Esophagus muscularis mucosa (tissue), 4 donors: ENCODE measurements around the gene TSTD1. TPM values are rescaled to one million over a fixed set of nuclear protein-coding genes. Genes with fewer than 3 reads are reported as not detected.
A peak's percentile ranks its signal among the peaks of the same experiment; 100 is the strongest.

Experiments used
- DNase-seq: peaks from one replicate; pipeline ENCODE4 v3.0.0-alpha.2; 2017; ENCODE audit errors: extremely low spot score
- H3K27ac ChIP-seq, 4 donors: fragments of 200-600 bp; sonication (generic); replicated peaks in 1 of 4; 1 replicate in 3 of 4; 2 replicates in 1 of 4; pipeline ENCODE4 v1.5.1; 2016 to 2019; ENCODE audit warnings: mild to moderate bottlenecking in 1 of 4
- H3K27me3 ChIP-seq, 4 donors: fragments of 200-600 bp; sonication (generic); one replicate each; pipeline versions ENCODE4 v1.5.1 to v1.6.0; 2016 to 2019
- H3K36me3 ChIP-seq, 4 donors: fragments of 200-600 bp; sonication (generic); one replicate each; pipeline ENCODE4 v1.5.1; 2016 to 2019
- H3K4me1 ChIP-seq, 4 donors: fragments of 200-600 bp; sonication (generic); one replicate each; pipeline ENCODE4 v1.5.1; 2016 to 2019
- H3K4me3 ChIP-seq, 4 donors: fragments of 200-600 bp; sonication (generic); 1 replicate in 2 of 4; 2 replicates in 2 of 4; pipeline ENCODE4 v1.5.1; 2016 to 2019; ENCODE audit warnings: mild to moderate bottlenecking in 4 of 4, moderate library complexity in 1 of 4
- H3K9me3 ChIP-seq, 4 donors: fragments of 200-600 bp; sonication (generic); 1 replicate in 3 of 4; 2 replicates in 1 of 4; pipeline ENCODE4 v1.5.1; 2016 to 2019
- CTCF ChIP-seq, 3 experiments: fragments of 200-600 bp in 2 of 3; fragments of 450-650 bp in 1 of 3; sonication (generic) in 2 of 3; IDR thresholded peaks; one replicate each; pipeline ENCODE4 v1.5.1; 2017 to 2019; ENCODE audit warnings: antibody characterized with exemption in 3 of 3, mild to moderate bottlenecking in 2 of 3, moderate library complexity in 1 of 3
- EP300 ChIP-seq: sonication (generic); formaldehyde crosslinking; IDR thresholded peaks from one replicate; pipeline ENCODE4 v1.6.1; 2017; ENCODE audit warnings: antibody characterized with exemption
- POLR2A ChIP-seq: fragments of 450-650 bp; IDR thresholded peaks from one replicate; pipeline ENCODE4 v1.6.1; 2017; ENCODE audit warnings: antibody characterized with exemption, moderate library complexity, mild to moderate bottlenecking, low read depth
- POLR2AphosphoS5 ChIP-seq, 2 donors: sonication (generic); formaldehyde crosslinking; IDR thresholded peaks; one replicate each; pipeline ENCODE4 v1.6.1; 2017; ENCODE audit warnings: antibody characterized with exemption in 2 of 2
- WGBS: methylation state at CpG from one replicate; pipeline ENCODE4 v1.1.5; 2018; 5-methylcytosine and 5-hydroxymethylcytosine counted together
- intact Hi-C: fragments of 100-400 bp; cut with DNase I; formaldehyde crosslinking; loops from one replicate; pipeline ENCODE4 v1.15.1; 2023
- total RNA-seq, 4 donors: library from RNA; depleted of rRNA; stranded (reverse); fragments of >200 nt; gene quantifications; one replicate each; pipeline versions ENCODE4 v1.1.0 to v1.2.1, GENCODE V29; 2016

Gene TSTD1
- total RNA-seq, 4 donors from 2014 or later: 19.0 to 46.5 (median 29.4) TPM

- no peak for TF ChIP-seq POLR2AphosphoS5 (IDR thresholded peaks at IDR 0.05)
- no peak for DNase-seq
- Histone ChIP-seq H3K36me3 (peaks cover 0 to 7% (median 2%) of the 10 kb centered on the region in 4 donors), H3K9me3 (no peaks in the 10 kb centered on the region), H3K4me1 (peaks cover 11 to 24% (median 19%) of the 10 kb centered on the region in 4 donors), H3K27ac (peak overlapping the region in 1 of 4 donors; percentile 34), H3K27me3 (peaks cover 0 to 10% (median 0%) of the 10 kb centered on the region in 4 donors), H3K4me3 (no peak overlapping the region)
- intact Hi-C loops: loop anchor here (5.0 kb wide), 1 partner anchor 50 kb away; the partner anchor contains the start of gene KLHDC9
- 86% methylated on average over 15 of the region's 18 CpGs for WGBS
Measured at GRCh38 chr1:161047436-161048420, 9.0 kb upstream of the TSTD1 start.

GRCh38 chr1:161046605-161047228, 8.0 kb upstream of the TSTD1 start:
- Histone ChIP-seq H3K27ac (peak overlapping the region; percentile 91 to 96 (median 94)), H3K27me3 (peaks cover 0 to 10% (median 0%) of the 10 kb centered on the region in 4 donors), H3K36me3 (peaks cover 9 to 17% (median 12%) of the 10 kb centered on the region in 4 donors), H3K4me3 (peak overlapping the region; percentile 80 to 95 (median 88)), H3K9me3 (no peaks in the 10 kb centered on the region), H3K4me1 (peaks cover 11 to 24% (median 21%) of the 10 kb centered on the region in 4 donors)
- intact Hi-C loops: loop anchor here (5.0 kb wide), 1 partner anchor 51 kb away; the partner anchor contains the start of gene KLHDC9
- 55% methylated on average over 2 of the region's 2 CpGs for WGBS
- DNase-seq: no peak
- no peak for TF ChIP-seq EP300
- no peak for TF ChIP-seq POLR2A
- TF ChIP-seq POLR2AphosphoS5 (IDR thresholded peaks at IDR 0.05): no peak
- TF ChIP-seq CTCF (IDR thresholded peaks at IDR 0.05): no peak

GRCh38 chr1:161045736-161046604, 7.2 kb upstream of the TSTD1 start, which contains the start of gene USF1:
USF1 (minus strand) TSS chr1:161045977; CDS start chr1:161043275, 2,702 bp downstream.
- Histone ChIP-seq H3K27me3 (peaks cover 0 to 10% (median 0%) of the 10 kb centered on the region in 4 donors), H3K27ac (peak within 1 kb of the TSS; percentile 91 to 96 (median 94)), H3K4me1 (peaks cover 11 to 24% (median 21%) of the 10 kb centered on the region in 4 donors), H3K9me3 (no peaks in the 10 kb centered on the region), H3K36me3 (peaks cover 16 to 25% (median 19%) of the 10 kb centered on the region in 4 donors), H3K4me3 (peak within 1 kb of the TSS; percentile 80 to 95 (median 88))
- intact Hi-C loops: loop anchor here (5.0 kb wide), 1 partner anchor 51 kb away; the partner anchor contains the start of gene KLHDC9
- TF ChIP-seq CTCF (IDR thresholded peaks at IDR 0.05) (peak in 1 of 3 experiments; percentile 10), EP300 (no peak), POLR2AphosphoS5 (IDR thresholded peaks at IDR 0.05) (peak; percentile 87 to 92), POLR2A (no peak)
- under 1% methylated on average over 29 of the region's 29 CpGs for WGBS
- peak; percentile 99 for DNase-seq

- H3K9me3 ChIP-seq: no peaks in the 10 kb centered on the region
- H3K4me3 ChIP-seq: peak overlapping the region; percentile 80 to 95 (median 88)
- peaks cover 11 to 24% (median 21%) of the 10 kb centered on the region in 4 donors for H3K4me1 ChIP-seq
- H3K27me3 ChIP-seq: peaks cover 0 to 10% (median 0%) of the 10 kb centered on the region in 4 donors
- peaks cover 24 to 33% (median 28%) of the 10 kb centered on the region in 4 donors for H3K36me3 ChIP-seq
- peak overlapping the region; percentile 91 to 96 (median 94) for H3K27ac ChIP-seq
- intact Hi-C loops: loop anchor here (5.0 kb wide), 1 partner anchor 52 kb away; the partner anchor contains the start of gene KLHDC9
- TF ChIP-seq EP300 (no peak), POLR2AphosphoS5 (IDR thresholded peaks at IDR 0.05) (peak; percentile 60 to 61)
- DNase-seq: no peak
- 1% methylated on average over 44 of the region's 48 CpGs for WGBS
Measured at GRCh38 chr1:161044908-161045735, 6.4 kb upstream of the TSTD1 start.
